H1 (cell line): ENCODE data around the gene GRIK1.

ENCODE experiments used
- CBX5 ChIP-seq: fragments of 300-800, 300-1000 bp; sonication (generic); IDR thresholded peaks from 2 replicates; pipeline ENCODE4 v1.7.1; 2016; ENCODE audit warnings: antibody characterized with exemption, low read length, low read depth
- CEBPB ChIP-seq: IDR thresholded peaks from 2 replicates; pipeline ENCODE4 v1.6.1; 2012; ENCODE audit warnings: low read depth, low read length
- CHD2 ChIP-seq: IDR thresholded peaks from 2 replicates; pipeline ENCODE4 v1.6.1; 2012; ENCODE audit warnings: low read length, improper control_type of control experiment
- MAFK ChIP-seq: IDR thresholded peaks from 2 replicates; pipeline ENCODE4 v1.6.1; 2012; ENCODE audit warnings: low read depth, mild to moderate bottlenecking, improper control_type of control experiment, low read length
- POLR2A ChIP-seq, 2 experiments: IDR thresholded peaks; 1 replicate in 1 of 2; 2 replicates in 1 of 2; pipeline ENCODE4 v1.6.1; 2011; ENCODE audit warnings: low read depth in 2 of 2, low read length in 2 of 2, mild to moderate bottlenecking in 2 of 2; ENCODE audit errors: control extremely low read depth in 1 of 2
- RFX5 ChIP-seq: IDR thresholded peaks from 2 replicates; pipeline ENCODE4 v1.6.1; 2011; ENCODE audit warnings: low read depth, low read length, improper control_type of control experiment, borderline replicate concordance
- TAF1 ChIP-seq: IDR thresholded peaks from 2 replicates; pipeline ENCODE4 v1.6.1; 2011; ENCODE audit warnings: mild to moderate bottlenecking, low read depth, low read length
- TEAD4 ChIP-seq: IDR thresholded peaks from 2 replicates; pipeline ENCODE4 v1.6.1; 2012; ENCODE audit warnings: low read depth, low read length, inconsistent platforms, mixed read lengths
- TF ChIP-seq, protein P1 (sequence below), 3 experiments: IDR thresholded peaks; 1 replicate in 2 of 3; 2 replicates in 1 of 3; pipeline versions ENCODE4 v1.5.1 to v1.6.1; 2011; ENCODE audit warnings: low read length in 3 of 3, mild to moderate bottlenecking in 3 of 3, inconsistent platforms in 2 of 3, low read depth in 1 of 3, moderate library complexity in 1 of 3; ENCODE audit not compliant: insufficient read depth in 1 of 3; ENCODE audit errors: control extremely low read depth in 1 of 3

DNA sequence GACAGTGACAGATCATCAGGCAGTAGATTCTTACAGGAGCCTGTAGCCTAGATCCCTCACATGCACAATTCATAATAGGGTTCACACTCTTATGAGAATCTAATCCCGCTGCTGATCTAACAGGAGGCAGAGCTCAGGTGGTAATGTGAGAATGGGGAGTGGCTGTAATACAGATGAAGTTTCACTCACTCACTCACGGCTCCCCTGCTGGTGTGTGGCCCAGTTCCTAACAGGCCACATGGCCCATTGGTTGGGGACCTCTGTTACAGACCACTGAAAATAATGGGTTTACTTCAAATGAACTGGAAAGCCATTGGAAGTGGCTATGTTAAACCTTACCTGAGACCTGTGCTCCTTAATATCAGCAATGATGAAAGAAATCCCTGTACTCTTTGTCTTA lies 151.0 kb downstream of the GRIK1 start:
- TF ChIP-seq, protein P1, sequence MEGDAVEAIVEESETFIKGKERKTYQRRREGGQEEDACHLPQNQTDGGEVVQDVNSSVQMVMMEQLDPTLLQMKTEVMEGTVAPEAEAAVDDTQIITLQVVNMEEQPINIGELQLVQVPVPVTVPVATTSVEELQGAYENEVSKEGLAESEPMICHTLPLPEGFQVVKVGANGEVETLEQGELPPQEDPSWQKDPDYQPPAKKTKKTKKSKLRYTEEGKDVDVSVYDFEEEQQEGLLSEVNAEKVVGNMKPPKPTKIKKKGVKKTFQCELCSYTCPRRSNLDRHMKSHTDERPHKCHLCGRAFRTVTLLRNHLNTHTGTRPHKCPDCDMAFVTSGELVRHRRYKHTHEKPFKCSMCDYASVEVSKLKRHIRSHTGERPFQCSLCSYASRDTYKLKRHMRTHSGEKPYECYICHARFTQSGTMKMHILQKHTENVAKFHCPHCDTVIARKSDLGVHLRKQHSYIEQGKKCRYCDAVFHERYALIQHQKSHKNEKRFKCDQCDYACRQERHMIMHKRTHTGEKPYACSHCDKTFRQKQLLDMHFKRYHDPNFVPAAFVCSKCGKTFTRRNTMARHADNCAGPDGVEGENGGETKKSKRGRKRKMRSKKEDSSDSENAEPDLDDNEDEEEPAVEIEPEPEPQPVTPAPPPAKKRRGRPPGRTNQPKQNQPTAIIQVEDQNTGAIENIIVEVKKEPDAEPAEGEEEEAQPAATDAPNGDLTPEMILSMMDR (IDR thresholded peaks at IDR 0.05; ENCODE audit: control extremely low read depth in 1 of 3, insufficient read depth in 1 of 3, low read depth in 1 of 3, low read length in 3 of 3) = no peak
- TF ChIP-seq CHD2 = no peak
- TF ChIP-seq CEBPB = no peak
- TF ChIP-seq MAFK = no peak
- no peak for TF ChIP-seq TEAD4
- no peak for TF ChIP-seq TAF1
- no peak for TF ChIP-seq CBX5
- TF ChIP-seq POLR2A (IDR thresholded peaks at IDR 0.05; ENCODE audit: control extremely low read depth in 1 of 2, low read depth in 2 of 2, low read length in 2 of 2) = no peak
- TF ChIP-seq RFX5 = no peak
